H9 (cell line): ENCODE measurements around the gene ZMYND8. TPM values are rescaled to one million over a fixed set of nuclear protein-coding genes. Genes with fewer than 3 reads are reported as not detected.

Experiments used
- DNase-seq: peaks from one replicate; pipeline ENCODE4 v3.0.0-alpha.2; 2017
- H2AFZ ChIP-seq: one replicate; pipeline ENCODE4 v1.6.1; 2013; ENCODE audit warnings: mild to moderate bottlenecking, low read length, control low read depth, moderate library complexity
- H2AK5ac ChIP-seq: 2 replicates; pipeline ENCODE4 v1.6.1; 2013; ENCODE audit warnings: low read length, control low read depth, mixed read lengths; ENCODE audit not compliant: insufficient read length
- H2BK120ac ChIP-seq: one replicate; pipeline ENCODE4 v1.6.1; 2013; ENCODE audit warnings: low read depth, mild to moderate bottlenecking, low read length, control low read depth, inconsistent platforms; ENCODE audit not compliant: poor library complexity, severe bottlenecking
- H2BK12ac ChIP-seq: 2 replicates; pipeline ENCODE4 v1.6.1; 2013; ENCODE audit warnings: low read length, control low read depth, mixed read lengths, low read depth; ENCODE audit not compliant: insufficient read length
- H2BK15ac ChIP-seq: 2 replicates; pipeline ENCODE4 v1.6.1; 2013; ENCODE audit warnings: low read depth, low read length, control low read depth
- H2BK20ac ChIP-seq: one replicate; pipeline ENCODE4 v1.6.1; 2013; ENCODE audit warnings: low read depth, mild to moderate bottlenecking, low read length, control low read depth, inconsistent platforms; ENCODE audit not compliant: poor library complexity, severe bottlenecking
- H2BK5ac ChIP-seq: 2 replicates; pipeline ENCODE4 v1.6.1; 2013; ENCODE audit warnings: low read length, control low read depth, mixed read lengths; ENCODE audit not compliant: insufficient read length
- H3K14ac ChIP-seq: 2 replicates; pipeline ENCODE4 v1.6.1; 2013; ENCODE audit warnings: low read length, control low read depth; ENCODE audit not compliant: insufficient read depth
- H3K18ac ChIP-seq: 2 replicates; pipeline ENCODE4 v1.6.1; 2013; ENCODE audit warnings: low read depth, mild to moderate bottlenecking, mixed read lengths, low read length, control low read depth; ENCODE audit not compliant: insufficient read length
- H3K23ac ChIP-seq: 2 replicates; pipeline ENCODE4 v1.6.1; 2013; ENCODE audit warnings: low read length, control low read depth, mixed read lengths, low read depth; ENCODE audit not compliant: insufficient read length
- H3K23me2 ChIP-seq: 2 replicates; pipeline ENCODE4 v1.6.1; 2013; ENCODE audit warnings: low read depth, mild to moderate bottlenecking, mixed read lengths, low read length, control low read depth; ENCODE audit not compliant: insufficient read length, poor library complexity, severe bottlenecking
- H3K27ac ChIP-seq: 2 replicates; pipeline ENCODE4 v1.5.1; 2013; ENCODE audit warnings: low read length, control low read depth, mixed read lengths, low read depth; ENCODE audit not compliant: insufficient read length
- H3K27me3 ChIP-seq: 2 replicates; pipeline ENCODE4 v1.6.1; 2013; ENCODE audit warnings: low read length, control low read depth, inconsistent platforms; ENCODE audit not compliant: insufficient read depth
- H3K4ac ChIP-seq: 2 replicates; pipeline ENCODE4 v1.6.1; 2013; ENCODE audit warnings: low read depth, mild to moderate bottlenecking, control low read depth, inconsistent platforms, low read length, moderate library complexity
- H3K4me1 ChIP-seq: 2 replicates; pipeline ENCODE4 v1.6.1; 2013; ENCODE audit warnings: low read length, control low read depth, inconsistent platforms; ENCODE audit not compliant: insufficient read depth
- H3K4me2 ChIP-seq: 2 replicates; pipeline ENCODE4 v1.6.1; 2013; ENCODE audit warnings: low read length, control low read depth, mixed read lengths; ENCODE audit not compliant: insufficient read length, insufficient read depth
- H3K56ac ChIP-seq: 2 replicates; pipeline ENCODE4 v1.6.1; 2013; ENCODE audit warnings: low read depth, mild to moderate bottlenecking, mixed read lengths, low read length, control low read depth; ENCODE audit not compliant: insufficient read length
- H3K79me1 ChIP-seq: 2 replicates; pipeline ENCODE4 v1.6.1; 2013; ENCODE audit warnings: low read depth, mild to moderate bottlenecking, moderate library complexity, low read length, control low read depth, inconsistent platforms; ENCODE audit not compliant: insufficient read depth, poor library complexity, severe bottlenecking
- H3K79me2 ChIP-seq: 2 replicates; pipeline ENCODE4 v1.6.1; 2013; ENCODE audit warnings: low read length, control low read depth, inconsistent platforms; ENCODE audit not compliant: insufficient read depth
- H3K9ac ChIP-seq: 2 replicates; pipeline ENCODE4 v1.6.1; 2013; ENCODE audit warnings: low read length, control low read depth, mixed read lengths; ENCODE audit not compliant: insufficient read length; ENCODE audit errors: extremely low read depth
- H3K9me3 ChIP-seq: one replicate; pipeline ENCODE4 v1.6.1; 2013; ENCODE audit warnings: low read depth, low read length, inconsistent platforms; ENCODE audit not compliant: control insufficient read depth
- H3T11ph ChIP-seq: one replicate; pipeline ENCODE4 v1.6.1; 2013; ENCODE audit warnings: mild to moderate bottlenecking, low read length, control low read depth, inconsistent platforms
- H4K20me1 ChIP-seq: one replicate; pipeline ENCODE4 v1.6.1; 2013; ENCODE audit not compliant: control insufficient read depth, insufficient read length, insufficient read depth
- H4K5ac ChIP-seq: 2 replicates; pipeline ENCODE4 v1.6.1; 2013; ENCODE audit warnings: low read depth, mild to moderate bottlenecking, mixed read lengths, low read length, control low read depth; ENCODE audit not compliant: insufficient read length
- H4K8ac ChIP-seq: replicated peaks from 2 replicates; pipeline ENCODE4 v1.6.1; 2013; ENCODE audit warnings: low read length, control low read depth, mixed read lengths, low read depth; ENCODE audit not compliant: insufficient read length
- H4K91ac ChIP-seq: 2 replicates; pipeline ENCODE4 v1.6.1; 2013; ENCODE audit warnings: low read depth, mild to moderate bottlenecking, moderate library complexity, mixed read lengths, low read length, control low read depth; ENCODE audit not compliant: insufficient read length
- H3K27ac Mint-ChIP-seq, 3 experiments: 2 replicates in 2 of 3; 3 replicates in 1 of 3; pipeline ENCODE4 v1.8.0; 2020 to 2021; ENCODE audit warnings: mixed read lengths in 3 of 3, mild to moderate bottlenecking in 1 of 3, moderate library complexity in 1 of 3
- H3K27me3 Mint-ChIP-seq: 2 replicates; pipeline ENCODE4 v1.8.0; 2021; ENCODE audit warnings: low read depth, mild to moderate bottlenecking, moderate library complexity, mixed read lengths
- H3K36me3 Mint-ChIP-seq, 3 experiments: 2 replicates in 2 of 3; 3 replicates in 1 of 3; pipeline ENCODE4 v1.8.0; 2020 to 2021; ENCODE audit warnings: low read depth in 3 of 3, mixed read lengths in 3 of 3; ENCODE audit not compliant: insufficient read depth in 1 of 3
- H3K4me1 Mint-ChIP-seq, 2 experiments: 2 replicates each; pipeline ENCODE4 v1.8.0; 2020; ENCODE audit warnings: mixed read lengths in 2 of 2
- H3K4me3 Mint-ChIP-seq, 2 experiments: 2 replicates in 1 of 2; 3 replicates in 1 of 2; pipeline ENCODE4 v1.8.0; 2020 to 2021; ENCODE audit warnings: mild to moderate bottlenecking in 2 of 2, mixed read lengths in 2 of 2, moderate library complexity in 1 of 2
- H3K9me3 Mint-ChIP-seq, 2 experiments: 2 replicates in 1 of 2; 3 replicates in 1 of 2; pipeline ENCODE4 v1.8.0; 2020; ENCODE audit warnings: mild to moderate bottlenecking in 2 of 2, mixed read lengths in 2 of 2, moderate library complexity in 1 of 2
- WGBS: extraction: QIAGEN DNeasy Blood & Tissue Kit; methylation state at CpG from one replicate; pipeline ENCODE4 v1.1.7; 2013; ENCODE audit warnings: missing lambda C conversion rate, low lambda C conversion rate, mixed read lengths; ENCODE audit not compliant: insufficient read length; ENCODE audit errors: extremely low coverage; 5-methylcytosine and 5-hydroxymethylcytosine counted together
- total RNA-seq: library from RNA; stranded (reverse); gene quantifications from 2 replicates; pipeline ENCODE4 v1.2.1, GENCODE V29; 2021
- TF ChIP-seq, protein P1 (sequence below): fragments of 200-600 bp; sonication (generic); conservative IDR thresholded peaks from 3 replicates; pipeline ENCODE4 v1.8.0; 2021; ENCODE audit warnings: antibody characterized with exemption, mild to moderate bottlenecking

Gene ZMYND8
- total RNA-seq, 1 experiment from 2014 or later, result 158 TPM

DNA sequence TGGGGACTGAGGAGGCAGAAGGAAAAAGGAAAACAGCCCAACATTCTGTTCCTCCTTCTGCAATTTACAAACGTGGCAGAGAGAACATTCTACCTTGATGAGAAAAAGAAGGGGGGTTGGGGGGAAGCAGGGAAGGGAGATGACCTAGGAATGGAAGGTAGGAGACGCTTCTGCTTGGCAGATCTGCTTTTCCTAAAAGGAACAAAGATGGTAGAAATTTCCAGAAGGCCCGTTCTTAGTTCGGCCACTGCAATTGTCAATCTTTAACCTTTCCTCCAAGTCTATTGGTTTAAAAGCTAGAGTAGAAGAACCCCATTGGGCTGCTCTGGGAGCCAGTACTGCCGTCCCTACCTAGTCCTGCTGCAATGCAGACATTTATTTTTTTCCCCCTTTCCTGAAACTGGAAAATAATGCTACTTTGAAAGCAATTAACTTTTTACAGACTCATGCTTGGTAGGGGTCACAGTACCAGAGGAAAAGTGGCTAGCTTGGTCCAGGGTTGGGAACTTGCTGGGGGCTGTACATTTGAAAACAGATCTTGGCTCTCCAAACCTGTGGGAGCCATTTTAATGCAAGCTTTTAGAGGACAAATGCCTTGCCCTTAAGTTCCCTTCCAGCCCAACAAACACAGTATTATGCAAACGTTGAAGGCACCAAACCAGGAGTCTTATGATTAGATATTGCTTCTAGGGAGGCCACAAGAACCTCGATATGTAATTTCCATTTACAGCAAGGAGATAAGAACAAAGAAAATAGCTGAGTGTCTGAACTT lies 2.6 kb downstream of the ZMYND8 start:
- DNase-seq, result no peak

More for the DNA sequence above, 2.6 kb downstream of the ZMYND8 start:
- peak overlapping the region; percentile 15 for H2AK5ac ChIP-seq
- no peak overlapping the region for H2BK15ac ChIP-seq
- Mint-ChIP-seq H3K36me3 (peaks cover 5 to 30% (median 6%) of the 10 kb centered on the region in 3 experiments; a peak in 5 of 7 replicates), H3K27ac (no peak overlapping the region; a peak in 3 of 7 replicates), H3K9me3 (no peaks in the 10 kb centered on the region), H3K27me3 (no peaks in the 10 kb centered on the region; the same call in 1 of the 2 replicates), H3K4me1 (peaks cover 0 to 27% of the 10 kb centered on the region in 2 experiments; a peak in 3 of 4 replicates), H3K4me3 (peak overlapping the region; percentile 4 to 56; a peak in 3 of 5 replicates)
- H3K79me2 ChIP-seq, result peaks cover 65% of the 10 kb centered on the region; the same call in 1 of the 2 replicates
- H2BK5ac ChIP-seq, result no peak overlapping the region
- H3K9ac ChIP-seq, result peak overlapping the region; percentile 18
- H3K27ac ChIP-seq, result peak overlapping the region; percentile 88
- no peaks in the 10 kb centered on the region for H3K9me3 ChIP-seq
- no peaks in the 10 kb centered on the region for H4K20me1 ChIP-seq
- no peaks in the 10 kb centered on the region for H3K79me1 ChIP-seq
- H3T11ph ChIP-seq, result no peak overlapping the region
- no peak overlapping the region for H4K91ac ChIP-seq
- no peaks in the 10 kb centered on the region for H3K23me2 ChIP-seq
- no peak overlapping the region for H3K56ac ChIP-seq
- no CpG with 5 or more reads among the region's 7 CpGs for WGBS
- H3K4ac ChIP-seq, result no peak overlapping the region
- no peak overlapping the region for H2AFZ ChIP-seq
- H2BK120ac ChIP-seq, result no peak overlapping the region
- H3K27me3 ChIP-seq, result no peaks in the 10 kb centered on the region
- no peak overlapping the region; the same call in 1 of the 2 replicates for H3K14ac ChIP-seq
- peak overlapping the region; percentile 17 for H3K4me2 ChIP-seq
- peak overlapping the region; percentile 16 for H3K18ac ChIP-seq
- H2BK20ac ChIP-seq, result peak overlapping the region; percentile 85
- TF ChIP-seq, protein P1, sequence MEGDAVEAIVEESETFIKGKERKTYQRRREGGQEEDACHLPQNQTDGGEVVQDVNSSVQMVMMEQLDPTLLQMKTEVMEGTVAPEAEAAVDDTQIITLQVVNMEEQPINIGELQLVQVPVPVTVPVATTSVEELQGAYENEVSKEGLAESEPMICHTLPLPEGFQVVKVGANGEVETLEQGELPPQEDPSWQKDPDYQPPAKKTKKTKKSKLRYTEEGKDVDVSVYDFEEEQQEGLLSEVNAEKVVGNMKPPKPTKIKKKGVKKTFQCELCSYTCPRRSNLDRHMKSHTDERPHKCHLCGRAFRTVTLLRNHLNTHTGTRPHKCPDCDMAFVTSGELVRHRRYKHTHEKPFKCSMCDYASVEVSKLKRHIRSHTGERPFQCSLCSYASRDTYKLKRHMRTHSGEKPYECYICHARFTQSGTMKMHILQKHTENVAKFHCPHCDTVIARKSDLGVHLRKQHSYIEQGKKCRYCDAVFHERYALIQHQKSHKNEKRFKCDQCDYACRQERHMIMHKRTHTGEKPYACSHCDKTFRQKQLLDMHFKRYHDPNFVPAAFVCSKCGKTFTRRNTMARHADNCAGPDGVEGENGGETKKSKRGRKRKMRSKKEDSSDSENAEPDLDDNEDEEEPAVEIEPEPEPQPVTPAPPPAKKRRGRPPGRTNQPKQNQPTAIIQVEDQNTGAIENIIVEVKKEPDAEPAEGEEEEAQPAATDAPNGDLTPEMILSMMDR, result no peak
- peak overlapping the region; percentile 17 for H2BK12ac ChIP-seq
- peaks cover 50% of the 10 kb centered on the region for H3K4me1 ChIP-seq
- H4K5ac ChIP-seq, result no peak overlapping the region
- H3K23ac ChIP-seq, result no peak overlapping the region
- H4K8ac ChIP-seq, result no peak overlapping the region
